ENCODE measurements around the gene SEMA6D. TPM values are rescaled to one million over a fixed set of nuclear protein-coding genes. Genes with fewer than 3 reads are reported as not detected.

SEMA6D gene
- total and polyA plus RNA-seq, 8 donors = 0.61 to 54.0 (median 6.9) TPM

DNA sequence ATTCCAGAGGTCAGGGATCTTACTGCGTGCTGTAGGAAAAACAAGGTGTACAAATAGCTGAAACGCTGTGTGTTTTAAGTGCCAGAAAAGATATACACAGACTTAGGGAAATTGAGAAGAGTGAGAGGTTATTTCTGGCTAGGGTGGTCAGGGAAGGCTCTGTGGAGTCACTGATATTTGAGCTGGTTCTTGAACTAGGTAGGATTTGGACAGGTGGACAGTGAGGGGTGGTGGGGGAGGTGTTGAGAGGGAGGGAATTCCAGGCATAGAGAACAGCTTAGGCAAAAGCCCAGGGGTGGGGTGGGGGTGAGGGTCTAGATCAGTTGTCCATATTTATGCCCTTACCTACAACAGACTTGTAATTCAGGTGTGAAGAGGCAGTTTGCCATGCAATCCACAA is 7.0 kb downstream of the SEMA6D start:
- Histone ChIP-seq H3K27me3 (peaks cover 0 to 6% (median 5%) of the 10 kb centered on the region in 3 donors), H3K4me1 (peaks cover 0 to 84% (median 25%) of the 10 kb centered on the region in 4 donors), H3K4me3 (no peak overlapping the region), H3K36me3 (no peaks in the 10 kb centered on the region), H3K27ac (peak overlapping the region in 1 of 5 donors; percentile 43), H3K9me3 (no peaks in the 10 kb centered on the region)
- TF ChIP-seq POLR2AphosphoS5 (IDR thresholded peaks at IDR 0.05) (no peak), POLR2A (IDR thresholded peaks at IDR 0.05) (no peak), EP300 (IDR thresholded peaks at IDR 0.05) (no peak)
- TF ChIP-seq, protein P1, sequence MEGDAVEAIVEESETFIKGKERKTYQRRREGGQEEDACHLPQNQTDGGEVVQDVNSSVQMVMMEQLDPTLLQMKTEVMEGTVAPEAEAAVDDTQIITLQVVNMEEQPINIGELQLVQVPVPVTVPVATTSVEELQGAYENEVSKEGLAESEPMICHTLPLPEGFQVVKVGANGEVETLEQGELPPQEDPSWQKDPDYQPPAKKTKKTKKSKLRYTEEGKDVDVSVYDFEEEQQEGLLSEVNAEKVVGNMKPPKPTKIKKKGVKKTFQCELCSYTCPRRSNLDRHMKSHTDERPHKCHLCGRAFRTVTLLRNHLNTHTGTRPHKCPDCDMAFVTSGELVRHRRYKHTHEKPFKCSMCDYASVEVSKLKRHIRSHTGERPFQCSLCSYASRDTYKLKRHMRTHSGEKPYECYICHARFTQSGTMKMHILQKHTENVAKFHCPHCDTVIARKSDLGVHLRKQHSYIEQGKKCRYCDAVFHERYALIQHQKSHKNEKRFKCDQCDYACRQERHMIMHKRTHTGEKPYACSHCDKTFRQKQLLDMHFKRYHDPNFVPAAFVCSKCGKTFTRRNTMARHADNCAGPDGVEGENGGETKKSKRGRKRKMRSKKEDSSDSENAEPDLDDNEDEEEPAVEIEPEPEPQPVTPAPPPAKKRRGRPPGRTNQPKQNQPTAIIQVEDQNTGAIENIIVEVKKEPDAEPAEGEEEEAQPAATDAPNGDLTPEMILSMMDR (IDR thresholded peaks at IDR 0.05) = no peak
- intact Hi-C loops (cut with DNase I; ENCODE audit: low total_unique reads) = no loop called here
- 92 to 95% (median 94%) methylated on average over 2 of the region's 2 CpGs for WGBS, 5 donors
- no peak for DNase-seq

DNA sequence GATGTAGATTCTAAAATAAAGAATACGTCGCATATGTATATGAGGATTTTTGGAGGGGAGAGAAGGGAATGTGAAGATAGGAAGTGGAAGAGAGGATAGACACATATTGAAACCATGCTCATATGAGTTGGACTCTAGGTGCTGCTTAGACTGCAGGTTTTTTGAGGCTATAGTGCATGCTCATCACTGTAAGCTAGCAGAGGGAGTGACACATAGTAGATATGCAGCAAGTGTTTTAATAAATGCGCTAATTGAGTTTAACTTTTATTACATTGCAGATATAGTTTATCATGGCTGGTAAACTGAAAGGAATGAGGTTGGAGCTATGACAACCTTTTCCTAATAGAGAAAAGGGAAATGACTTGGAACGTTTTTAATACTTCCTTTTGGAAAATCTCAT is 7.7 kb downstream of the SEMA6D start:
- DNase-seq = no peak
- Histone ChIP-seq H3K4me3 (no peak overlapping the region), H3K4me1 (peaks cover 0 to 77% (median 22%) of the 10 kb centered on the region in 4 donors), H3K27ac (peak overlapping the region in 1 of 5 donors; percentile 24), H3K36me3 (no peaks in the 10 kb centered on the region), H3K9me3 (no peaks in the 10 kb centered on the region), H3K27me3 (peaks cover 0 to 4% (median 0%) of the 10 kb centered on the region in 3 donors)
- intact Hi-C loops (cut with DNase I; ENCODE audit: low total_unique reads) = no loop called here
- WGBS, 5 donors = 73 to 86% (median 84%) methylated on average over 4 of the region's 4 CpGs
- TF ChIP-seq, protein P1 (IDR thresholded peaks at IDR 0.05) = no peak
- TF ChIP-seq EP300 (IDR thresholded peaks at IDR 0.05) (no peak), POLR2A (IDR thresholded peaks at IDR 0.05) (no peak), POLR2AphosphoS5 (IDR thresholded peaks at IDR 0.05) (no peak)

DNA sequence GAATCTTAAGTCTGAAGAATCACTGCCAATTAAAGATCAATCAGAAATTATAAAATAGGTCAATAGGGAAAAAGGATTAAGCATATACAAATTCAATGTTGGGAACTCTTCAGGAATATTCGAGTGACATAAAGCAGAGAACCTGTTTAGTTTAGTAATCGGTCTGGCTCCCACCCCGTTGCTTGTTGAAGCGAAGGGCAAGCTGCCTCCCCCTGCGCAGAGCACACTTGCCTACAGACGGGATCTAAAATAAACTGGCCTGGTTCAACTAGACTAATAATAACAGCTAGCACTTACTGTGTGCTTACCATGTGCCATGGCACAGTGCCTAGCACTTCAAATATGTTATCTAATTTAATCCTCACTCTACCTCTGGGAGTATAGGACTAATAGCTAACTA is 8.6 kb downstream of the SEMA6D start:
- 43 to 81% (median 50%) methylated on average over 6 of the region's 6 CpGs for WGBS, 5 donors
- Histone ChIP-seq H3K9me3 (no peaks in the 10 kb centered on the region), H3K4me1 (peaks cover 0 to 69% (median 18%) of the 10 kb centered on the region in 4 donors), H3K27ac (peak overlapping the region in 1 of 5 donors; percentile 1), H3K36me3 (no peaks in the 10 kb centered on the region), H3K4me3 (no peak overlapping the region), H3K27me3 (peaks cover 0 to 4% (median 0%) of the 10 kb centered on the region in 3 donors)
- intact Hi-C loops (cut with DNase I; ENCODE audit: low total_unique reads) = no loop called here
- peak in 1 of 2 donors; percentile 62 for DNase-seq
- TF ChIP-seq POLR2AphosphoS5 (IDR thresholded peaks at IDR 0.05) (no peak), POLR2A (IDR thresholded peaks at IDR 0.05) (no peak), EP300 (IDR thresholded peaks at IDR 0.05) (no peak)
- TF ChIP-seq, protein P1 (IDR thresholded peaks at IDR 0.05) = no peak

DNA sequence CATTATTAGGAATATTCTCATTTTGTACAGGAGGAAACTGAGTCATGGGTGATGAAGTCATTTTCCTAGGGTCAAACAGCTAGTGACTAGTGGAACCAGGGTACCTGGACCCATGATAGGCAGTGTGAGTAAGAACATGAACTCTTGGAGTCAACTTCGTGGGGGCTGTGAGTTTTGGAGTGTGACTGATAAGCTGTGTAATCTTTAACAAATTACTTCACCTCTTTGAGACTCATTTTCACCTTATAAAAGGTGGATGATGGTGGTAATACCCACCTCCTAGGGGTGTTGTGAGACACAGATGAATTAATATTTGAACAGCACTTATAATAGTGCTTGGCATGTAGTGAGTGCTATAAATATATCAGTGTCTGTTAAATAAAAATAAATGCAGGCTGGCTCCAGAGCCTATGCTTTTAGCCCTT is 9.1 kb downstream of the SEMA6D start:
- intact Hi-C loops (cut with DNase I; ENCODE audit: low total_unique reads) = no loop called here
- Histone ChIP-seq H3K27me3 (peaks cover 0 to 4% (median 0%) of the 10 kb centered on the region in 3 donors), H3K9me3 (no peaks in the 10 kb centered on the region), H3K4me1 (peaks cover 0 to 65% (median 17%) of the 10 kb centered on the region in 4 donors), H3K4me3 (no peak overlapping the region), H3K27ac (peak overlapping the region in 1 of 5 donors; percentile 1), H3K36me3 (no peaks in the 10 kb centered on the region)
- 15 to 36% (median 20%) methylated on average over 1 of the region's 1 CpG for WGBS, 5 donors
- TF ChIP-seq EP300 (IDR thresholded peaks at IDR 0.05) (no peak), POLR2A (IDR thresholded peaks at IDR 0.05) (no peak)
- TF ChIP-seq, protein P1 (IDR thresholded peaks at IDR 0.05) = no peak
- no peak for DNase-seq
